ENCODE measurements around the gene KLF8. TPM values are rescaled to one million over a fixed set of nuclear protein-coding genes. Genes with fewer than 3 reads are reported as not detected.

KLF8 gene
- total RNA-seq, 2 experiments from 2014 or later, result 4.9 to 5.4 TPM

DNA sequence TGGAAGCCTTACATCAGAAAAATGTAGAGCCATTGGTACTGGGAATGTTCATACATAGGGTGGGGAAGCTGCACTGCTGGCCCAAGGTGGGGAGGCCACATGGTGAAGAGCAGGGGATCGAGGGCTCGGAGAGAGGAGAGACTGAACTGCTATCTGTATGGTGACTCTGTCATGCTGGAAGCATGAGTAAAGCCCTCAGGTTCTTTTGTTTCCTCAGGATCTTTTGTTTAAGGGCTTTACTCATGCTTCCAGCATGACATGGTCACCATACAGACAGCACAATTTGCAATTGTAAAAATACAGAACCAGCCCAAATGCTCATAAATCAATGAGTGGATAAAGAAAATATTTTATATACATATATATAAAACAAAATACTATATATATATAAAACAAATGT is 78.4 kb downstream of the KLF8 start:
- H3K27ac Mint-ChIP-seq, result no peak overlapping the region

DNA sequence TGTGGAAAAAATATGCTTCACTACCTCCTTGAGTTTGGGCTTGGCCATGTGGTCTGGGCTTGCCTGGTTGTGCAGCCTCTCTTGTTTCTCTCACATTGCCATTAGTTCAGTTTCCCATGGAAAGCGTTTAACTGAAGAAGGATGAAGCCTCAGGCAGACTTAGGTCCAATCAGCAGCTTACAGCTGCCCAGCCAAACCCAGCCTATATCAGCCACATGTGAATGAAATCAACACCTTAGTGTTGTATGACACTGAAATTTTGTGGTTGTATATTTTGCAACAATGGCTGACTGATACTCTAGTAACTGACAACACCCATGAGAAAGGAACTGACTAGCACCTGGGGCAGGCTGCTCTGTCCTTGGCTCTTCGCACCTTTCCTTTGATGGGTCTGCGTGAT is 81.2 kb downstream of the KLF8 start:
- no peak overlapping the region for H3K4me3 Mint-ChIP-seq
- H3K4me1 Mint-ChIP-seq, result no peaks in the 10 kb centered on the region
- DNase-seq (no peak), ATAC-seq (no peak)
- ChIA-PET POLR2A (no interaction called here), CTCF (no interaction called here)
- intact Hi-C loops (cut with DNase I, micrococcal nuclease), result no loop called here
- H3K27me3 Mint-ChIP-seq, result no peaks in the 10 kb centered on the region
- no peaks in the 10 kb centered on the region for H3K9me3 Mint-ChIP-seq (ENCODE audit: low read depth)
- H3K36me3 Mint-ChIP-seq (ENCODE audit: low read depth), result no peaks in the 10 kb centered on the region
- H3K27ac Mint-ChIP-seq, result no peak overlapping the region

More for the DNA sequence above, 78.4 kb downstream of the KLF8 start:
- intact Hi-C loops (cut with DNase I, micrococcal nuclease), result no loop called here
- POLR2A ChIA-PET, result no interaction called here
- H3K4me1 Mint-ChIP-seq, result no peaks in the 10 kb centered on the region
- DNase-seq (no peak), ATAC-seq (no peak)
- CTCF ChIA-PET, result no interaction called here
- peaks cover 5% of the 10 kb centered on the region for H3K36me3 Mint-ChIP-seq (ENCODE audit: low read depth)
- no peak overlapping the region for H3K4me3 Mint-ChIP-seq
- H3K9me3 Mint-ChIP-seq (ENCODE audit: low read depth), result peaks cover 2% of the 10 kb centered on the region
- H3K27me3 Mint-ChIP-seq, result no peaks in the 10 kb centered on the region

DNA sequence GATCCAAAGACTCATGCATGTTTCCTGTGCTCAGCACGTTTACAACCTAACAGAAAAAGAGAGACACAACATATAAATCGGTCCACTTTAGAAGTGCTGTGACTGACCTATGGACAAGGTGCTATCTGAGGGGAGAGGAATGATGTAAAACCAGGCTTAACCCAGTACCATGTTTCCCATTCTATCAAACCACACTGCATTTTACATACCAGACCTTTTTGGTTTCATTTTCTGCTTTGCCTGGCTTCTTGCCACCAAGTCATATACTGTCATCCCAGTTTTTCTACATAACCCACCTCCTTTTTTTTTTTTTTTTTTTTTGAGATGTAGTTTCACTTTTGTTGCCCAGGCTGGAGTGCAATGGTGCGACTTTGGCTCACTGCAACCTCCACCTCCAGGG is 82.2 kb downstream of the KLF8 start:
- Mint-ChIP-seq H3K27me3 (no peaks in the 10 kb centered on the region), H3K4me1 (no peaks in the 10 kb centered on the region), H3K4me3 (no peak overlapping the region), H3K27ac (no peak overlapping the region), H3K36me3 (ENCODE audit: low read depth) (no peaks in the 10 kb centered on the region), H3K9me3 (ENCODE audit: low read depth) (no peaks in the 10 kb centered on the region)
- ChIA-PET CTCF (no interaction called here), POLR2A (no interaction called here)
- ATAC-seq, result no peak
- intact Hi-C loops (cut with DNase I, micrococcal nuclease), result no loop called here
- no peak for DNase-seq

DNA sequence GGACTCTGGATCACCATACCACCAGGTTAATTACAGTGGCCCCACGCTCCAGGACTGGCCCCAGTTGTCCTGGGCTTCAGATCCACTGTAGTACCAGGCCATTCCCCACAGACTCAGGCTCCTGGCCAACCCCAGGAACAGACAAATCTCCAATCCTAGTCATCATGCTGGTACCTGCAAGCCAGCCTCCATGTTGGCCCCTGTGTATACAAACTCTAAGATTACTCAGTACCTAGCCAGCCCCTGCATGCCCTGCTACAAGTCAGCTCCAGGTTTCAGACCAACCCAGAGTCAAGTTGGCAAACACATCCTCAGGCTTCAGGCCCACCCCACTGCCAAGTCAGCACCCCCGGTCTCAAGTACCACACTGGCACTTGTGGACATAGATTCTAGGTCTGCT is 85.9 kb downstream of the KLF8 start:
- ATAC-seq (no peak), DNase-seq (no peak)
- H3K27ac Mint-ChIP-seq, result no peak overlapping the region
- no peaks in the 10 kb centered on the region for H3K4me1 Mint-ChIP-seq
- H3K27me3 Mint-ChIP-seq, result no peaks in the 10 kb centered on the region
- intact Hi-C loops (cut with DNase I, micrococcal nuclease), result no loop called here
- no peaks in the 10 kb centered on the region for H3K9me3 Mint-ChIP-seq (ENCODE audit: low read depth)
- no peaks in the 10 kb centered on the region for H3K36me3 Mint-ChIP-seq (ENCODE audit: low read depth)
- CTCF ChIA-PET, result no interaction called here
- POLR2A ChIA-PET, result no interaction called here
- H3K4me3 Mint-ChIP-seq, result no peak overlapping the region

DNA sequence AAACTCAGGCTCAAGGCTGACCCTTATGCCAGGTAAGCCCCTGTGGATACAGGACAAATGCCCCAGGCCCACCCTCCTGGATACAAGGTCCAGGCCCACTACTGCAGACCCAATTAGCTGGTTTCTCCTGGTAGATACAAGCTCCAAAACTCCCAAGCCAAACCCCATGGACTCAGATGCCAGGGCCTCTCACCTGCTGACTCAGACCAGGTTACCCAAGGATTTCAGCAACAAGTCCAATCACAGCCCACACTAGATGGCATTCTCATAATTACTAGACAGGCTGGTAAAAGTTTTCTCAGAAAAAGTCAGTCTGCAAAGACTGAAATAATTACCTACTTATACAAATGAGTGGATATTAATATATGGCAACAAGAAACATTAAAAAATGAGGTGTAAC is 87.0 kb downstream of the KLF8 start:
- ChIA-PET POLR2A (no interaction called here), CTCF (no interaction called here)
- Mint-ChIP-seq H3K27me3 (no peaks in the 10 kb centered on the region), H3K4me1 (no peaks in the 10 kb centered on the region), H3K27ac (no peak overlapping the region), H3K4me3 (no peak overlapping the region), H3K36me3 (ENCODE audit: low read depth) (no peaks in the 10 kb centered on the region), H3K9me3 (ENCODE audit: low read depth) (no peaks in the 10 kb centered on the region)
- intact Hi-C loops (cut with DNase I, micrococcal nuclease), result no loop called here
- ATAC-seq (no peak), DNase-seq (no peak)

Measured in activated CD4-positive, alpha-beta T cell treated with anti-CD3 and anti-CD28 coated beads for 36 hours (primary cell).